ENCODE data around the gene IGF2BP3.
A peak's percentile ranks its signal among the peaks of the same experiment; 100 is the strongest.

The IGF2BP3 gene

DNA sequence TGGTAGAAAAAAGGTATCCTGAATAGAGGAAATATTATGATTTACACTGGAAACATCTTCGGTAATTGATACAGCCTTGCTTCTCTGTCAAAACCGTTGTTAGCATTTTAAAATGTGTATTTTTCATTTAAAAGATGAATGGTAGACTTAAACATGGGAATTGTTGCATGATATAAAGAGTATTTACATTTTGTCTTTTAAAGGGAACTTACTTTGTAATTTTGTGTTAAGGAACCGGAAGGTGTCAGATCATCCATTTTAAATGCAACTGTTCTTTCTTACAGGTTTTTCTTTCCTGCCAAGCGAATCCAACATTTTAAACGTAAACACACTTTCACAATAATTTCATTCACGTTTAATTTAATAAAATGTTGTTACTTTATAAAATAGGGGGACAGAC lies 1.8 kb upstream of the IGF2BP3 start:
- no peak for DNase-seq (ENCODE audit: low spot score)

- peak; percentile 30 for DNase-seq (ENCODE audit: low spot score)
Observed at GRCh38 chr7:23471106-23471859, 992 bp upstream of the IGF2BP3 start.

DNA sequence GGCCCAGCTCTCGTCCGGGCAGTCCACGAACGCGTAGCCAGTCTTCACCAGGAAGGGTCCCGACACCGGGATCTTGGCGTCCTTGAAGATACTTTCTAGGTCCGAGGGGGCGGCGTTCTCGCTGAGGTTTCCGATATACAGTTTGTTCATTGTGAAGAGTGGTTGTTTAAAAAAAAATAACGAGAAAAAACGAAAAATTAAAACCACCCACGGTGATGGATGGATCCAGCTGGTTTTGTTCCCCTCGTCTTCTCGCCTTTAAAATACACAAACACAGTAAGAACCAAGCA lies 385 bp downstream of the IGF2BP3 start:
- no peak for DNase-seq (ENCODE audit: low spot score)

- no peak for DNase-seq (ENCODE audit: low spot score)
Observed at GRCh38 chr7:23469150-23469960, 936 bp downstream of the IGF2BP3 start.

DNA sequence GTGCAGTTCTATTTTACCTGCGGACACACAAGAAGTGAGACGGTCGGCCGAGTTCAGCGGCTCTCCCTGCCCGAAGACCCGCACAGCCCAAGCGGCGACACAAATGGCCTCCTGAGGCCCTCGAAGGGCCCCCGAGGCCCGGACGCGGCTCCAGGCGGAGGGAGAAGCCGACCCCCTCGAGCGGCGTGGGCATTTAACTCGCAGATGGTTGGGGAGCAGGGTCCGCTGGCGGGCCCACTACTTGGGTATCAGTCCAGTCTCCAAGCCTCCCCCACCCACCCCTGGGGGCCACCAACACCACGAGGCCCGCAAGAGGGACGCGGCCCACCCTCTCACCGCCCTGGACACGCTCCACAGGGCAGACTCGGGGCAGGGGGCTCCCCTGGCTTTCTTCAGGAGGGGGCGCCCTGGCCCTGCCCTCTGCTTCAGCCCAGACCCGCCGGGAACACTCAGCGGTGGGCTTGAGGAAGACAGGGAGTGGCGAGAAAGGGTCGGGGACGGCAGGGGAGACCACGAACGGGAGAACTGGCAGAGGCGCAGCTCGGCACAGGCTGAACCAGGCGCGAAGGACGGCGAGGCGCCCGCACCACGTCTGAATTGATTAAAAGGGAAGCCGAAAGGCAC lies 1.7 kb downstream of the IGF2BP3 start:
- DNase-seq (ENCODE audit: low spot score) = no peak

GRCh38 chr7:23467806-23468525 lies 2.3 kb downstream of the IGF2BP3 start:
- DNase-seq (ENCODE audit: low spot score) = peak; percentile 29

DNA sequence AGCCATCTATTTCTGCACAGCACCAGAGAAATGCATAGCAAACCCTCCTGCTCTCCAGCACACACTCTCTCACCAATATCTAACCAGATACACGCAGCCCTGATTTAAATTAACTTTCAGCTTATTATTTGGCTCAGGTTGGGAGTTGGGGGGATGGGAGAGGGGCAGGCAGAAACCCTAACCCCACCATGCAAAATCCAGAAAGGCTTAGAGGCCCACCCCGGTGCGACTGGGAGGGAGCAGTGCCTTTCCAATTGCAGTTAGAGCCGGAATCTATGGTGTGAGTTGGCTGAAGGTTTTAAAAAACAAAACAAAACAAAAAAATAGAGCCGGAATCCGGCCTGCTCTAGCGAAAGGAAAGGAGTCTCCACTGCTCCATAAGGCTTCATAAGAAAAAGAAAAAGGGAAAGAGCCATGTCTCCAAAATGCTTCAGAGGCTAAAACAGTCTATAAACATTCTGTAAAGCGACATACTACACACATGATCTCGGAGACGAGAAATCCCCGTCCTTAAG lies 2.9 kb downstream of the IGF2BP3 start:
- no peak for DNase-seq (ENCODE audit: low spot score)

DNA sequence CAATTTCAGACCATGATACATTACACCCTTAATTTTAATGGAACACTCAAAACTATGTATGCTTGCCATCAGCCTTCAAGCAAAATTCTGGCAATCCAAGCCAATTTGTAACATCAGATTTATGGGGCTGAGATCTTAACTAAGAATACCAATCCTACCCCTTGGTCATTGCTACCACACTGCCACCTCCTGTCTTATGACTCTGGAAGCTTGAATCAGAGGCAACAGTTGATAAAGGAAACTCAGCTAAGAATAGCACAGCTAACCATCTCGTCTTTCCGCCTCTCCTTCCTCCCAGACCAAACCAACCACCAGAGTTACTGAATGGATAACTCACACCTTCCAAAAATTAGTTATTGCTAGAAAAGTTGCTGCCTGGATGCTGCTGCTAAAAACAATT lies 7.4 kb downstream of the IGF2BP3 start:
- peak; percentile 38 for DNase-seq (ENCODE audit: low spot score)

DNA sequence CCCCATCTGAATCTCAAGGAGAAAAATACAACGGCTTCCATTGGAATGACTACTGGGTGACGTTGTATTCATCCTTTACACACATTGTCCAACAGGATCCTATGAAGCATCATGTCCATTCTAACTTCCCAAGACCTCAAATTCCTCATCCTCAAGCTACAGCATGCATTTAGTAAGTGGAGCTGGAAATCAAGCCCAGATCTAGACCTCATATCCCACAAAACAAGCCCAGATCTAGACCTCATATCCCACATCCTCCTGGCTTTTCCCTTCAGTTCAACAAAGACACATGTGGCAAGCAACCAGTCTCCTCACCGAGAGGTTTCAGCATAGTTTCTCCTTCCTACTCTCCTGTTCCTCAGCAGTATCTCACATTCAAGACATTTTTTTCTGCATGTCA lies 12.2 kb downstream of the IGF2BP3 start:
- DNase-seq (ENCODE audit: low spot score) = no peak

GRCh38 chr7:23456093-23456492 lies 14.2 kb downstream of the IGF2BP3 start:
- DNase-seq (ENCODE audit: low spot score) = no peak

DNA sequence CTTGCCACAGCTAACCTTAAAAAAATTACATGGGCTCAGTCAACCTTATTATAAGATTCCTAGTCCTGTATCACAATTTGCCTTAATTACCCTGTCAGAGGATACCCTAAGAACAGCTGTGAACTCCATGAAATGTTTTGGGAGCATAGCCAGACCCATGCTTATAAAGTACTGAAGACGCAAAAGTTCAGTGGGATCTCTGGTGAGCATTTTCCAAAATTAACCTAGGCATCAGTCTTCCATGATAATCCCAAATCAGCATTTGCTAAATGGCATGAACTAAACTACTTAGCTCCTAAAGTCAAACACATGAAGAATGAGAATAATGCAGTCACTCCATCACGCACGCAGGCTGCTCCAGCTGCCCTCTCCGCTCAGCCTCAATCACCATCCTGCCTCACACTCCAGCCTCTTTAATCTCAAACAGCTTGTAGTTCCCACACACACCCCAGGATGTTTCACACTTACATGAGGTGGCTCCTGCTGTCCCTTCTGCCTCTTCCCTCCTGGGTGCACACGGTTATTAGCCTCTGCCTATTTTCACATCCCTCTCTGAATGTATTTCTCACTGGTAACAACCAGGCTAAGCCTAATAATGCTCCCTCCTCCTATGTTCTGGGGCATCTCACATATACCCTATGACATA lies 15.3 kb downstream of the IGF2BP3 start:
- no peak for DNase-seq (ENCODE audit: low spot score)

- no peak for DNase-seq (ENCODE audit: low spot score)
Observed at GRCh38 chr7:23450518-23450917, 19.8 kb downstream of the IGF2BP3 start.

- no peak for DNase-seq (ENCODE audit: low spot score)
Observed at GRCh38 chr7:23449941-23450340, 20.4 kb downstream of the IGF2BP3 start.

- DNase-seq (ENCODE audit: low spot score) = no peak
Observed at GRCh38 chr7:23445326-23445725, 25.0 kb downstream of the IGF2BP3 start.

DNA sequence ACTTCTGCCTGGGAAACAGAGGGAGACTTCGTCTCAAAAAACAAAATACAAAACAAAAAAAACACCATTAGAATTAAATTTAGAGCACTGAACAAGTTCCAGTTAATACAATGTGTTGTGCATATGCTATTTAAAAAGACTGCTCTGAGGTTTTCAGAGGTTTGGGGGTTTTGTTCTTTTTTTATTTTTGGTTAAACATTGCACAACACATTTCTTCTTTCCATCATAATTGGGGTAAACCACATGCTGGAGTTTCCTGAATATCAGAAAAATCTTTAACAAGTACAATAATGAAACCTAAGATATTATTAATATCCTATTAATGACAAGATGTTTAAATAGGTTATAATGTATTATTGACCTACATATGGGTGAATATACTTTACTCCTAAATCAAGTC lies 26.3 kb downstream of the IGF2BP3 start:
- DNase-seq (ENCODE audit: low spot score) = no peak

DNA sequence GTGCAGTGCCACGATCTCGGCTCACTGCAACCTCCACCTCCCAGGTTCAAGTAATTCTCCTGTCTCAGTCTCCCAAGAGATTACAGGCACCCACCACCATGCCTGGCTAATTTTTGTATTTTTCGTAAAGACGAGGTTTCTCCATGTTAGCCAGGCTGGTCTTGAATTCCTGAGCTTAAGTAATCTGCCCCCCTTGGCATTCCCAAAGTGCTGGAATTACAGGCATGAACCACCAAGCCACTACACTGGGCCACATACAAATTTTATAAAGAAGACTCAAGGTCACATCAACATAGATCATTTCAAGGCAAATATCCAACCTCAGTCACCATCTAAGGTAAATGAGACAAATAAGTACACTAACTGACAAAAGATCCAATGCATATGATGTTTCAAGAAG lies 32.1 kb downstream of the IGF2BP3 start:
- DNase-seq (ENCODE audit: low spot score) = no peak

GRCh38 chr7:23434147-23434917 lies 36.0 kb downstream of the IGF2BP3 start:
- no peak for DNase-seq (ENCODE audit: low spot score)

- no peak for DNase-seq (ENCODE audit: low spot score)
Observed at GRCh38 chr7:23431702-23432199, 38.5 kb downstream of the IGF2BP3 start.

DNA sequence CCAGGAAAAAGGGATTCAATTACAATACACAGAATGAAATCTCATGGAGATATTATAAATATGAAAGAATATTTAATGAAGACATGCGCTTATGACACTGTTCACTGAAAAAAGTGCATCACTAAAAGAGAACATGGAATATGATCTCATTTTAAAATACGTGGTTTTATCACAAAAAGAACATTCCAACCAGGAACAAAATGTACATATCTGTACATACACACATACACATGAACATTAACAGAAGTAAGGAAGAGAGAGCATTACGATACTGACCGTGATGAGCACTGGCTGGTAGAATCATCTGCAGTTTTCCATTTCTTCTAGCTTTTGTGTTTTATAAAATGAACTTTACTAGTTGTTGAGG lies 39.4 kb downstream of the IGF2BP3 start:
- no peak for DNase-seq (ENCODE audit: low spot score)

GRCh38 chr7:23426876-23427275 lies 43.4 kb downstream of the IGF2BP3 start:
- no peak for DNase-seq (ENCODE audit: low spot score)

DNA sequence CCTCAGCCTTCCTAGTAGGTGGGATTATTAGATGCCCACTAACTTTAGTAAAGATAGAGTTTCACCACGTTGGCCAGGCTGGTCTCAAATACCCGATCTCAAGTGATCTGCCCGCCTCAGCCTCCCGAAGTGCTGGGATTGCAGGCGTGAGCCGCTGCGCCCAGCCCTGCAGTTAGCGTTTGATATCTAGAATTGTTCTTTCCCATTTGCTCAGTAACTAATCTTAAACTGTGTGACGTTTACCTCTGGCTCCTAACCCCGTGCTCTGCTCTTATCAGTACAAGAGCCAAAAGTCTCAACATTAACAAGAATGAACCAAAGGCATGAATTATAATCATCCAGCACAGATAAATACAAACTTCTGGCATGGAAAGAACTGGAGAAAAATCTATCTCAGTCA lies 47.4 kb downstream of the IGF2BP3 start:
- DNase-seq (ENCODE audit: low spot score) = no peak
